DMS 273 treated with DMSO at 0.1 percent for 48 hours (cell line): Measurements from ENCODE around the gene ZNF385B.
"Not testable (repeated sequence)": the region's sequence is repeated elsewhere in the genome, so short reads cannot be mapped to it uniquely, and the experiment has no call there.

ENCODE experiments used
- DNase-seq: peaks from one replicate; lab custom pipeline; 2025; lab: John Stamatoyannopoulos, UW

The ZNF385B gene

GRCh38 chr2:179802051-179802882, 59.1 kb downstream of the ZNF385B start:
- DNase-seq: no peak

GRCh38 chr2:179800776-179801175, 60.6 kb downstream of the ZNF385B start:
- no peak for DNase-seq

DNA sequence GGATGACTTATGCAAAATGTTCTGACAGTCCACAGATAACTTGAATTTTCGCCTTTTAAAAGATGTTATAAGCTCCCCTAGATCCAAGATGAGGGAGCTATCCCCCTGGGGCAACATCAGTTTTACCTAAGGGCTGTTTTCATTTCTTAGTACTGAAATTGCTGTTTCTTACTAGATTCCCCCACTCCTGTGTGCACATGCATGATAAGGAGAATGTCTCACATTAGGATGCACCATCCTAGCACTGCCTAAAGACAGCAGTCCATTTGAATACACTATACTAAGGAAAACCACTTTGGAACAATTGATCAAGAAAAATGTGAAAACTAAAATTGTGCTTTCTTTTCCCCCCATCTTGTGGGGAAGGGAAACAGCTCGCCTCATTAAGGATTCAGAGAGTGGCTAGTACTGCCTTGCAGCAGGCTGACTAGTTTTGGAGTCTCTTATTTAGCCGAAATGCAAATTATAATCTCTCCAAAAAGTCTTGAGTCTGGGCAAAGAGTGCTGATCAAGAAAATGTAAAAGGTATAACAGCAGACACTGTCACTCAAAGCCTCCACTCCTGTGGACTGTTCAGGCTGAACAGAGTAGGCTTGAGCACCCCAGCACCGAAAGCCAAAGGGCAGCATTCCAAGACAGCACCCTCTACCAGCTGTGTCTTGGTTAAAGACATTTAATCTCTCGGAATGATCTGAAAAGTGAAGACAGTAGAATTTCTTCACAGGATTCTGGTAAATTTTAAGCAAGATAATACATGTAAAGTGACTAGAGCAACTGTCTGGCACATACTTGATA, 65.0 kb downstream of the ZNF385B start:
- DNase-seq: no peak

GRCh38 chr2:179793902-179794301, 67.5 kb downstream of the ZNF385B start:
- no peak for DNase-seq

- no peak for DNase-seq
Measured at GRCh38 chr2:179793238-179793637, 68.2 kb downstream of the ZNF385B start.

GRCh38 chr2:179790235-179791217, 70.9 kb downstream of the ZNF385B start:
- DNase-seq: no peak

DNA sequence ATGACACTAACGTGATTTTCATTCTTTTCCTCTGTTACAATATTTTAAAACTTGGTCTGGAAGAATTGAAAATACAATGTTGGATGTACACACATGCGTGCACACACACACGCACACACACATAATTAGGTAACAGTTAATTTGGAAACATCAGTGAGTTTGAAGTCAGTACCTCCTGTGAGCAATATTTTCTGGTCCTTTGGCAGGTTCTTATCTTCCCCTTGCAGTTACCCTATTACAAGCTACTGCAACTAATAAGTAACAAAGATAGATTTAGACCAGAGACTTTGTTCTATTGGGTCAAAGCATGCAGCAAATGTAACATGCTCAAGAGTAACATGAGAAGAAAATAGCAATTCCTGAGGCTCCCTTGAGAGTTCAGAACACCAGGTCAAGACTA, 73.3 kb downstream of the ZNF385B start:
- DNase-seq: no peak

DNA sequence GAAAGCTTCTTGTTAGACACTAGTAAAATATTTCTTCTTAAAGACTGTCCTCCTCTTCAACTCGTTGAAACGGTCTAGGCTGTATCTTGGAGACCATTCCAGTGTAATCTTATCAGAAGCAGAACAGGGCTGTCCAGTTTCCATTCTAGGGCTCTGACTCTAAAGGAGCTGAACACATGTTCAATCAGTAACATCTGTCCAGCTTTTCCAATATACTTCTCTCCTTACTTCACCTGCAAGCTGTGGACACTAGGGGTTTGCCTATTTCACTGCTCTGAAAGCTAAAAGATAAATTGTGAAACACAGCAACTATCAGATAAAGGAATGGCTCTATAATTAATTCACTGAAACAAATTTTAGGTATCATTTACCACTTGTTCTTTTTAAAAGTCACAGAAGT, 73.8 kb downstream of the ZNF385B start:
- no peak for DNase-seq

- no peak for DNase-seq
Measured at GRCh38 chr2:179785902-179786301, 75.5 kb downstream of the ZNF385B start.

DNA sequence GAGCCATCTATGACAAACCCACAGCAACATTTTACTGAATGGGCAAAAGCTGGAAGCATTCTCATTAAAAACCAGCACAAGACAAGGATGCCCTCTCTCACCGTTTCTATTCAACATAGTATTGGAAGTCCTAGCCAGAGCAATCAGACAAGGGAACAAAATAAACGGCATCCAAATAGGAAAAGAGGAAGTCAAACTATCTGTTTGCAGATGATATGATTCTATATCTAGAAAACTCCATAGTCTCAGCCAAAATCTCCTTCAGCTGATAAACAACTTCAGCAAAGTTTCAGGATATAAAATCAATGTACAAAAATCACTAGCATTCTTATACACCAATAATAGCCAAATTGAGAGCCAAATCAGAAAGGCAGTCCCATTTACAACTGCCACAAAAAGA, 79.1 kb downstream of the ZNF385B start:
- DNase-seq: not testable (repeated sequence)

DNA sequence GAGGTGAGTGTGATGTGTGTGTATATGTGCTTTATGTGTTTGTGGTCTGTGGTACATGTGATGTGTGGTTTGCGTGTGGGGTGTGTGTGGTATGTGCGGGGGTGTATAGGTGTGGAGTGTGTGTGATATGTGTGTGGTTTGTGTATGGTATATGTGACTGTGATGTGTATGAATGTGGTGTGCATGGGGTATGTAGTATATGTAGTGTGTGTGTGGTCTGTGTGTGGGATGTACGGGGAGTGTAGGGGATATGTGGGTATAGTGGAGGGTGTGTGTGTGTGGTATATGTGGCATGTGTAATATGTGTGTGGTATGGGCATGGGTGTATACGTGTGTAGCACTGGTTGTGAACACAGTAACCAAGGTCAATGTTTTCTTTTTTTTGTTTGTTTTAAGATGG, 87.4 kb downstream of the ZNF385B start:
- DNase-seq: no peak

- DNase-seq: no peak
Measured at GRCh38 chr2:179772346-179772745, 89.1 kb downstream of the ZNF385B start.

GRCh38 chr2:179771791-179772190, 89.6 kb downstream of the ZNF385B start:
- no peak for DNase-seq

GRCh38 chr2:179770029-179770428, 91.4 kb downstream of the ZNF385B start:
- no peak for DNase-seq

DNA sequence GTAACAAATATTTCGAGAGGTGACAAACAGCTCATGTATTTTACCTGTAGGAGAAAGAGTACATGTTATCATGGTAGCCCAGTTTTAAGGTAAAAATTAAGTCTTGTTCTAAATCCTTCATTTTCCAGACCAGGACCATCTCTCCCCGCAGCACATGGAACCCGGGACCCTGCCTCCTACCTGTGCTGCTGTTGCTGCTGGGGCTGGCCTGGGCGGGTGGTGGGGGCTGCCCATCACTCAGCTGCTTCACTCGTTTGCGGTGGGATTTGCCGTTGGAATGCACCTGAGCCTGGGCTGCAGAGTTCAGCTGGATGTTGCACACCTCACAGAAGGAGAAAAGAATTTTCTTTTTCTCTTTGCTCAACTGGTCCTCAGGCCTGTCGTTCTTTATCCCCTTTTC, 92.1 kb downstream of the ZNF385B start:
- no peak for DNase-seq

DNA sequence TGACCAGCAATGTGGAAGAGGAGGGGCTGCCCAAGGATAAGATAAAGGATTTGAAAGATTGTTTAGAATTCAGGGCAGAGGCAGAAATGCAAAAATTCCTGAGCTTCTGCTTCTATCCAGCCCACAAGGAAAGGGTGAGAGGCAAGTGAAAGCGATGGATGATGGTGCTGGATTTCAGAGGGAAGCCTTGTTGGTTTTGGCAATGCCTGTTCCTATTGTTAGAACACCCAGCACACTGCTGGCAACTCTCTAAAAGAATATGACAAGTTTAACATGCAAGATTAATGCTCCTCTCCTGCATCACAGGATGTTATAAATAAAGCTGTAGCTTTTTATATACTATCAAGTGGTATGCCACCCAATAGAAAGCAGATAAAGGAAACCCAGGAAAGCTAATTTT, 92.6 kb downstream of the ZNF385B start:
- DNase-seq: no peak

- no peak for DNase-seq
Measured at GRCh38 chr2:179765666-179766065, 95.7 kb downstream of the ZNF385B start.

DNA sequence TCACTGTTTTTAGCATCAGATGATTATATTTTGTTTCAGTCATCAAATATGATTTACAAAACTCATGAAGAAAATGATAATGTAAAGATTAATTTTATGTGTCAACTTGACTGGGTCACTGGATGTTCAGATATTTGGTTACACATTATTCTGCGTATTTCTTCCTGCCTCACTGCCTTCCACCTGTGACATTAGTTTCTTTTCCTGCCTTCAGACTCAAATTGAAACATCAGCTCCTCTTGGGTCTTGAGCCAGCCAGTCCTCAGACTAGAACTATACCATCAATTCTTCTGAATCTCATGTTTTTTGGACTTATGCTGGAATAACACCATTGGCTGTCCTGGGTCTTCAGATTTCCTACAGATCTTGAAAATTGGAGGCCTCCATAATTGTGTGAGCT, 96.7 kb downstream of the ZNF385B start:
- DNase-seq: no peak

DNA sequence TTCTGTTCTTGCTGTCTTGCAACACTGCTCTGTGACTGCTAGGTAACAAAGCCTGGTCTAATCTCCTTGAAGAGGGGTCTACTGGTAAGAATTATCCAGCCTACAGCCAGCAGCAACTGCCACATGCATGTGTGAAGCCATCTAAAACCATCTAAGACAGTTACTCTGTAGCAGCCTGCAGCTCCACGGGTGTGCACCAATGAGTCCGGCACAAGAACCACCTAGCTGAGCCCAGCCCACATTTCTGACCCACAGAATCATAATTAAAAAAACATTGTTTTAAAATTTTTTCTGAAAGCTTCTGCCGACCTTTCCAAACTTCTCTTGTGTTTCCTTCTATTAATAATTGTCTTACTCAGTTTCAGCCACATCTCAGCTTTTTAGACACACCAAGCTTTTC, 102.8 kb downstream of the ZNF385B start:
- DNase-seq: no peak

GRCh38 chr2:179751163-179751809, 110.1 kb downstream of the ZNF385B start:
- no peak for DNase-seq

GRCh38 chr2:179749210-179749609, 112.2 kb downstream of the ZNF385B start:
- no peak for DNase-seq

DNA sequence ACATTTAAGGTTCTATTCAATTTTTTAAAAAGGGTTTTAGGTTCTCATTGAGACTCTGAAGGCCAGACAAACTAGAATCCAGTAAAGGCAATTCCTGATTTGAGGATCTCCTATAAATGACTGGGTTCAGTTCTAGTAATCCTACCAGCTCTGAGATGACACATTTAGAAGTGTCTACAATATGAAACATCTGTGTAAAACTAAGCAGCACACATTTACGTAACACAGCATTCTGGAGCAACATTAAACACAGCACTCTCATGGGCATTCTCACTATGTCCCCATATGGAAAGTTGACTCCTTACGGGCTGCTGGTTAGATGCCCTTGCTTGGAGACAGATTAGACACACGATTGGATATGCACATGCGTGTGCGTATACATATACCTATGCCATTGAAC, 114.4 kb downstream of the ZNF385B start:
- no peak for DNase-seq
